ENCODE data around the gene GAS7. TPM values are rescaled to one million over a fixed set of nuclear protein-coding genes. Genes with fewer than 3 reads are reported as not detected.
"Not testable (repeated sequence)": the region's sequence is repeated elsewhere in the genome, so short reads cannot be mapped to it uniquely, and the experiment has no call there.

The GAS7 gene
- total and polyA plus RNA-seq, 7 donors = 1.4 to 16.9 (median 7.0) TPM

- ATAC-seq (no peak), DNase-seq (no peak)
- WGBS, 3 donors = 87 to 92% (median 88%) methylated on average over 21 of the region's 21 CpGs
Measured at GRCh38 chr17:9926150-9926804, 272.1 kb downstream of the GAS7 start.

GRCh38 chr17:9925457-9925856 is 272.9 kb downstream of the GAS7 start:
- no peak for ATAC-seq
- Histone ChIP-seq H3K9me3 (no peaks in the 10 kb centered on the region), H3K27me3 (ENCODE audit: insufficient read depth in 3 of 3, low read length in 2 of 3) (no peaks in the 10 kb centered on the region), H3K4me3 (no peak overlapping the region), H3K4me1 (no peaks in the 10 kb centered on the region), H3K36me3 (ENCODE audit: insufficient read depth in 1 of 2, low read depth in 1 of 2) (no peaks in the 10 kb centered on the region), H3K27ac (no peak overlapping the region)
- DNase-seq = no peak
- 92 to 94% (median 93%) methylated on average over 11 of the region's 11 CpGs for WGBS, 3 donors
- intact Hi-C loops (cut with DNase I) = loop anchor here (5.0 to 10.0 kb wide), 2 partner anchors 687 to 689 kb away; no protein-coding TSS in a partner anchor
- no peak for TF ChIP-seq CTCF (IDR thresholded peaks at IDR 0.05)

More at GRCh38 chr17:9926150-9926804, 272.1 kb downstream of the GAS7 start:
- Histone ChIP-seq H3K27me3 (ENCODE audit: insufficient read depth in 3 of 3, low read length in 2 of 3) (peaks cover 0 to 5% (median 0%) of the 10 kb centered on the region in 3 donors), H3K4me3 (no peak overlapping the region), H3K4me1 (no peaks in the 10 kb centered on the region), H3K36me3 (ENCODE audit: insufficient read depth in 1 of 2, low read depth in 1 of 2) (no peaks in the 10 kb centered on the region), H3K27ac (no peak overlapping the region), H3K9me3 (no peaks in the 10 kb centered on the region)
- no peak for TF ChIP-seq CTCF (IDR thresholded peaks at IDR 0.05)
- intact Hi-C loops (cut with DNase I) = loop anchor here (5.0 to 10.0 kb wide), 2 partner anchors 686 to 689 kb away; no protein-coding TSS in a partner anchor

- DNase-seq (no peak), ATAC-seq (peak; percentile 69 to 80 (median 72))
- H3K4me1 ChIP-seq = no peaks in the 10 kb centered on the region
- H3K9me3 ChIP-seq = no peaks in the 10 kb centered on the region
- intact Hi-C loops (cut with DNase I) = loop anchor here (5.0 to 10.0 kb wide), 3 partner anchors 688 to 918 kb away; no protein-coding TSS in a partner anchor
- WGBS, 3 donors = 17 to 20% (median 20%) methylated on average over 6 of the region's 6 CpGs
- no peak overlapping the region for H3K27ac ChIP-seq
- no peak overlapping the region for H3K4me3 ChIP-seq
- H3K36me3 ChIP-seq (ENCODE audit: insufficient read depth in 1 of 2, low read depth in 1 of 2) = no peaks in the 10 kb centered on the region
- no peaks in the 10 kb centered on the region for H3K27me3 ChIP-seq (ENCODE audit: insufficient read depth in 3 of 3, low read length in 2 of 3)
- peak; percentile 87 for TF ChIP-seq CTCF (IDR thresholded peaks at IDR 0.05)
Measured at GRCh38 chr17:9924735-9925191, 273.6 kb downstream of the GAS7 start.

- TF ChIP-seq CTCF (IDR thresholded peaks at IDR 0.05) = no peak
- Histone ChIP-seq H3K4me3 (no peak overlapping the region), H3K9me3 (no peaks in the 10 kb centered on the region), H3K27ac (no peak overlapping the region), H3K27me3 (ENCODE audit: insufficient read depth in 3 of 3, low read length in 2 of 3) (no peaks in the 10 kb centered on the region), H3K36me3 (ENCODE audit: insufficient read depth in 1 of 2, low read depth in 1 of 2) (no peaks in the 10 kb centered on the region), H3K4me1 (no peaks in the 10 kb centered on the region)
- DNase-seq (no peak), ATAC-seq (no peak)
- 92 to 95% (median 93%) methylated on average over 14 of the region's 14 CpGs for WGBS, 3 donors
- intact Hi-C loops (cut with DNase I) = loop anchor here (5.0 to 10.0 kb wide), 2 partner anchors 693 to 920 kb away; no protein-coding TSS in a partner anchor
Measured at GRCh38 chr17:9922012-9922848, 276.2 kb downstream of the GAS7 start.

- 90 to 95% (median 91%) methylated on average over 12 to 13 of the region's 13 CpGs for WGBS, 3 donors
Measured at GRCh38 chr17:9921216-9921615, 277.2 kb downstream of the GAS7 start.

More at GRCh38 chr17:9921216-9921615, 277.2 kb downstream of the GAS7 start:
- not testable (repeated sequence) for H3K27ac ChIP-seq; H3K4me1 ChIP-seq; H3K9me3 ChIP-seq; ATAC-seq; H3K36me3 ChIP-seq (ENCODE audit: insufficient read depth in 1 of 2, low read depth in 1 of 2); DNase-seq; H3K27me3 ChIP-seq (ENCODE audit: insufficient read depth in 3 of 3, low read length in 2 of 3); H3K4me3 ChIP-seq
- intact Hi-C loops (cut with DNase I) = loop anchor here (5.0 to 10.0 kb wide), 2 partner anchors 694 to 921 kb away; no protein-coding TSS in a partner anchor

All from psoas muscle (tissue), 8 donors.